Measurements from ENCODE around the gene CDKN2D.

Gene CDKN2D

GRCh38 chr19:10603873-10604459 lies 35.2 kb upstream of the CDKN2D start:
- H3K4me3 ChIP-seq (ENCODE audit: low read depth, low read length): peak overlapping the region; percentile 99
- TF ChIP-seq CTCF (conservative IDR thresholded peaks at IDR 0.05; ENCODE audit: low read depth, low read length): no peak
- peak; percentile 69 for DNase-seq (ENCODE audit: low read depth)

- no peak for TF ChIP-seq CTCF (conservative IDR thresholded peaks at IDR 0.05; ENCODE audit: low read depth, low read length)
- DNase-seq (ENCODE audit: low read depth): peak; percentile 18
Measured at GRCh38 chr19:10603084-10603872, 34.5 kb upstream of the CDKN2D start.

GRCh38 chr19:10602330-10603083 lies 33.7 kb upstream of the CDKN2D start:
- DNase-seq (ENCODE audit: low read depth): peak; percentile 73
- TF ChIP-seq CTCF (conservative IDR thresholded peaks at IDR 0.05; ENCODE audit: low read depth, low read length): no peak
- peak overlapping the region; percentile 99 for H3K4me3 ChIP-seq (ENCODE audit: low read depth, low read length)

More at GRCh38 chr19:10603084-10603872, 34.5 kb upstream of the CDKN2D start:
- peak overlapping the region; percentile 99 for H3K4me3 ChIP-seq (ENCODE audit: low read depth, low read length)

GRCh38 chr19:10601999-10602329 lies 33.2 kb upstream of the CDKN2D start:
- no peak for DNase-seq (ENCODE audit: low read depth)
- H3K4me3 ChIP-seq (ENCODE audit: low read depth, low read length): peak overlapping the region; percentile 20
- TF ChIP-seq CTCF (conservative IDR thresholded peaks at IDR 0.05; ENCODE audit: low read depth, low read length): no peak

GRCh38 chr19:10600149-10600548 lies 31.4 kb upstream of the CDKN2D start:
- no peak for TF ChIP-seq CTCF (conservative IDR thresholded peaks at IDR 0.05; ENCODE audit: low read depth, low read length)
- H3K4me3 ChIP-seq (ENCODE audit: low read depth, low read length): no peak overlapping the region
- no peak for DNase-seq (ENCODE audit: low read depth)

- DNase-seq (ENCODE audit: low read depth): peak; percentile 29
- no peak overlapping the region for H3K4me3 ChIP-seq (ENCODE audit: low read depth, low read length)
- TF ChIP-seq CTCF (conservative IDR thresholded peaks at IDR 0.05; ENCODE audit: low read depth, low read length): no peak
Measured at GRCh38 chr19:10593820-10594637, 25.2 kb upstream of the CDKN2D start.

All from choroid plexus epithelial cell (primary cell).